Measurements from ENCODE around the gene HAUS7. TPM values are rescaled to one million over a fixed set of nuclear protein-coding genes. Genes with fewer than 3 reads are reported as not detected.

Gene HAUS7
- total and polyA plus RNA-seq, 5 donors from 2014 or later: 28.0 to 43.1 (median 34.4) TPM

- H3K27me3 ChIP-seq (ENCODE audit: control insufficient read depth, insufficient read depth, low read length): no peaks in the 10 kb centered on the region
- H3K36me3 ChIP-seq (ENCODE audit: control insufficient read depth, insufficient read depth, low read length): no peaks in the 10 kb centered on the region
- DNase-seq: no peak
- H3K9me3 ChIP-seq (ENCODE audit: control insufficient read depth in 2 of 2, low read length in 2 of 2): no peaks in the 10 kb centered on the region
- Mint-ChIP-seq H3K27me3 (no peaks in the 10 kb centered on the region), H3K4me1 (no peaks in the 10 kb centered on the region), H3K36me3 (no peaks in the 10 kb centered on the region), H3K27ac (no peak overlapping the region), H3K9me3 (peaks cover 0 to 1% (median 0%) of the 10 kb centered on the region in 7 donors), H3K4me3 (no peak overlapping the region)
- no peak overlapping the region for H3K4me3 ChIP-seq (ENCODE audit: low read depth, low read length)
- no peak for ATAC-seq (ENCODE audit: low read depth in 2 of 2)
- no peaks in the 10 kb centered on the region for H3K4me1 ChIP-seq (ENCODE audit: control insufficient read depth, insufficient read depth, low read length, poor library complexity, severe bottlenecking)
- no peak overlapping the region for H3K27ac ChIP-seq (ENCODE audit: insufficient read depth, low read length, poor library complexity, severe bottlenecking)
Measured at GRCh38 chrX:153450114-153450948, 20.0 kb downstream of the HAUS7 start.

- no peaks in the 10 kb centered on the region for H3K9me3 ChIP-seq (ENCODE audit: control insufficient read depth in 2 of 2, low read length in 2 of 2)
- no peak overlapping the region for H3K27ac Mint-ChIP-seq
- no peaks in the 10 kb centered on the region for H3K36me3 Mint-ChIP-seq
- no peaks in the 10 kb centered on the region for H3K27me3 ChIP-seq (ENCODE audit: control insufficient read depth, insufficient read depth, low read length)
- no peaks in the 10 kb centered on the region for H3K27me3 Mint-ChIP-seq
- no peak overlapping the region for H3K4me3 Mint-ChIP-seq
- H3K4me3 ChIP-seq (ENCODE audit: low read depth, low read length): no peak overlapping the region
- no peaks in the 10 kb centered on the region for H3K36me3 ChIP-seq (ENCODE audit: control insufficient read depth, insufficient read depth, low read length)
- H3K27ac ChIP-seq (ENCODE audit: insufficient read depth, low read length, poor library complexity, severe bottlenecking): no peak overlapping the region
- ATAC-seq (ENCODE audit: low read depth in 2 of 2) (no peak), DNase-seq (no peak)
- no peaks in the 10 kb centered on the region for H3K4me1 Mint-ChIP-seq
- peaks cover 0 to 1% (median 0%) of the 10 kb centered on the region in 7 donors for H3K9me3 Mint-ChIP-seq
- H3K4me1 ChIP-seq (ENCODE audit: control insufficient read depth, insufficient read depth, low read length, poor library complexity, severe bottlenecking): no peaks in the 10 kb centered on the region
Measured at GRCh38 chrX:153449368-153450113, 20.8 kb downstream of the HAUS7 start.

- DNase-seq: no peak
- Mint-ChIP-seq H3K9me3 (peaks cover 0 to 1% (median 0%) of the 10 kb centered on the region in 7 donors), H3K4me3 (no peak overlapping the region), H3K27ac (no peak overlapping the region), H3K4me1 (no peaks in the 10 kb centered on the region), H3K36me3 (no peaks in the 10 kb centered on the region), H3K27me3 (no peaks in the 10 kb centered on the region)
- Histone ChIP-seq H3K4me3 (ENCODE audit: low read depth, low read length) (no peak overlapping the region), H3K27ac (ENCODE audit: insufficient read depth, low read length, poor library complexity, severe bottlenecking) (no peak overlapping the region), H3K9me3 (ENCODE audit: control insufficient read depth in 2 of 2, low read length in 2 of 2) (no peaks in the 10 kb centered on the region), H3K4me1 (ENCODE audit: control insufficient read depth, insufficient read depth, low read length, poor library complexity, severe bottlenecking) (no peaks in the 10 kb centered on the region), H3K27me3 (ENCODE audit: control insufficient read depth, insufficient read depth, low read length) (no peaks in the 10 kb centered on the region), H3K36me3 (ENCODE audit: control insufficient read depth, insufficient read depth, low read length) (no peaks in the 10 kb centered on the region)
- no peak for ATAC-seq (ENCODE audit: low read depth in 2 of 2)
Measured at GRCh38 chrX:153448556-153449367, 21.6 kb downstream of the HAUS7 start.

GRCh38 chrX:153447581-153447960 lies 22.8 kb downstream of the HAUS7 start:
- no peaks in the 10 kb centered on the region for H3K36me3 Mint-ChIP-seq
- ATAC-seq (ENCODE audit: low read depth in 2 of 2): no peak

GRCh38 chrX:153446950-153447580 lies 23.3 kb downstream of the HAUS7 start:
- no peaks in the 10 kb centered on the region for H3K9me3 ChIP-seq (ENCODE audit: control insufficient read depth in 2 of 2, low read length in 2 of 2)
- H3K27me3 ChIP-seq (ENCODE audit: control insufficient read depth, insufficient read depth, low read length): no peaks in the 10 kb centered on the region
- H3K27ac Mint-ChIP-seq: no peak overlapping the region
- no peak overlapping the region for H3K4me3 Mint-ChIP-seq
- DNase-seq: no peak
- H3K4me1 ChIP-seq (ENCODE audit: control insufficient read depth, insufficient read depth, low read length, poor library complexity, severe bottlenecking): no peaks in the 10 kb centered on the region
- H3K36me3 Mint-ChIP-seq: no peaks in the 10 kb centered on the region
- H3K27ac ChIP-seq (ENCODE audit: insufficient read depth, low read length, poor library complexity, severe bottlenecking): no peak overlapping the region
- H3K27me3 Mint-ChIP-seq: no peaks in the 10 kb centered on the region
- peaks cover 0 to 1% (median 0%) of the 10 kb centered on the region in 7 donors for H3K9me3 Mint-ChIP-seq
- no peak overlapping the region for H3K4me3 ChIP-seq (ENCODE audit: low read depth, low read length)
- H3K4me1 Mint-ChIP-seq: no peaks in the 10 kb centered on the region
- H3K36me3 ChIP-seq (ENCODE audit: control insufficient read depth, insufficient read depth, low read length): no peaks in the 10 kb centered on the region
- ATAC-seq (ENCODE audit: low read depth in 2 of 2): no peak

More at GRCh38 chrX:153447581-153447960, 22.8 kb downstream of the HAUS7 start:
- DNase-seq: no peak
- Histone ChIP-seq H3K4me3 (ENCODE audit: low read depth, low read length) (no peak overlapping the region), H3K9me3 (ENCODE audit: control insufficient read depth in 2 of 2, low read length in 2 of 2) (no peaks in the 10 kb centered on the region), H3K27me3 (ENCODE audit: control insufficient read depth, insufficient read depth, low read length) (no peaks in the 10 kb centered on the region), H3K27ac (ENCODE audit: insufficient read depth, low read length, poor library complexity, severe bottlenecking) (no peak overlapping the region), H3K36me3 (ENCODE audit: control insufficient read depth, insufficient read depth, low read length) (no peaks in the 10 kb centered on the region), H3K4me1 (ENCODE audit: control insufficient read depth, insufficient read depth, low read length, poor library complexity, severe bottlenecking) (no peaks in the 10 kb centered on the region)
- H3K4me3 Mint-ChIP-seq: no peak overlapping the region
- peak overlapping the region in 1 of 3 donors; percentile 63 for H3K27ac Mint-ChIP-seq
- peaks cover 0 to 1% (median 0%) of the 10 kb centered on the region in 7 donors for H3K9me3 Mint-ChIP-seq
- H3K27me3 Mint-ChIP-seq: no peaks in the 10 kb centered on the region
- H3K4me1 Mint-ChIP-seq: no peaks in the 10 kb centered on the region

- no peak for DNase-seq
Measured at GRCh38 chrX:153446636-153446936, 23.8 kb downstream of the HAUS7 start.

GRCh38 chrX:153445856-153446635 lies 24.3 kb downstream of the HAUS7 start, which contains the start of gene TREX2:
Gene TREX2, minus strand, starts transcription at chrX:153446056. Its CDS starts 626 bp downstream, at chrX:153445430.
- H3K4me3 Mint-ChIP-seq: no peak within 1 kb of the TSS
- Histone ChIP-seq H3K4me1 (ENCODE audit: control insufficient read depth, insufficient read depth, low read length, poor library complexity, severe bottlenecking) (no peaks in the 10 kb centered on the region), H3K36me3 (ENCODE audit: control insufficient read depth, insufficient read depth, low read length) (no peaks in the 10 kb centered on the region), H3K9me3 (ENCODE audit: control insufficient read depth in 2 of 2, low read length in 2 of 2) (no peaks in the 10 kb centered on the region), H3K27ac (ENCODE audit: insufficient read depth, low read length, poor library complexity, severe bottlenecking) (no peak within 1 kb of the TSS), H3K4me3 (ENCODE audit: low read depth, low read length) (no peak within 1 kb of the TSS), H3K27me3 (ENCODE audit: control insufficient read depth, insufficient read depth, low read length) (no peaks in the 10 kb centered on the region)
- no peaks in the 10 kb centered on the region for H3K4me1 Mint-ChIP-seq
- no peak for ATAC-seq (ENCODE audit: low read depth in 2 of 2)
- H3K27ac Mint-ChIP-seq: peak within 1 kb of the TSS in 1 of 3 donors; percentile 43
- H3K27me3 Mint-ChIP-seq: no peaks in the 10 kb centered on the region
- DNase-seq: no peak
- H3K9me3 Mint-ChIP-seq: peaks cover 0 to 1% (median 0%) of the 10 kb centered on the region in 7 donors
- H3K36me3 Mint-ChIP-seq: no peaks in the 10 kb centered on the region

More at GRCh38 chrX:153446636-153446936, 23.8 kb downstream of the HAUS7 start:
- Histone ChIP-seq H3K36me3 (ENCODE audit: control insufficient read depth, insufficient read depth, low read length) (no peaks in the 10 kb centered on the region), H3K27me3 (ENCODE audit: control insufficient read depth, insufficient read depth, low read length) (no peaks in the 10 kb centered on the region), H3K4me1 (ENCODE audit: control insufficient read depth, insufficient read depth, low read length, poor library complexity, severe bottlenecking) (no peaks in the 10 kb centered on the region), H3K9me3 (ENCODE audit: control insufficient read depth in 2 of 2, low read length in 2 of 2) (no peaks in the 10 kb centered on the region), H3K4me3 (ENCODE audit: low read depth, low read length) (no peak overlapping the region), H3K27ac (ENCODE audit: insufficient read depth, low read length, poor library complexity, severe bottlenecking) (no peak overlapping the region)
- Mint-ChIP-seq H3K9me3 (peaks cover 0 to 1% (median 0%) of the 10 kb centered on the region in 7 donors), H3K27me3 (no peaks in the 10 kb centered on the region), H3K4me3 (no peak overlapping the region), H3K36me3 (no peaks in the 10 kb centered on the region), H3K4me1 (no peaks in the 10 kb centered on the region), H3K27ac (no peak overlapping the region)
- ATAC-seq (ENCODE audit: low read depth in 2 of 2): no peak

Measured in CD4-positive, CD25-positive, alpha-beta regulatory T cell (primary cell).